ENCODE measurements around the gene ZC3H13.

The ZC3H13 gene

DNA sequence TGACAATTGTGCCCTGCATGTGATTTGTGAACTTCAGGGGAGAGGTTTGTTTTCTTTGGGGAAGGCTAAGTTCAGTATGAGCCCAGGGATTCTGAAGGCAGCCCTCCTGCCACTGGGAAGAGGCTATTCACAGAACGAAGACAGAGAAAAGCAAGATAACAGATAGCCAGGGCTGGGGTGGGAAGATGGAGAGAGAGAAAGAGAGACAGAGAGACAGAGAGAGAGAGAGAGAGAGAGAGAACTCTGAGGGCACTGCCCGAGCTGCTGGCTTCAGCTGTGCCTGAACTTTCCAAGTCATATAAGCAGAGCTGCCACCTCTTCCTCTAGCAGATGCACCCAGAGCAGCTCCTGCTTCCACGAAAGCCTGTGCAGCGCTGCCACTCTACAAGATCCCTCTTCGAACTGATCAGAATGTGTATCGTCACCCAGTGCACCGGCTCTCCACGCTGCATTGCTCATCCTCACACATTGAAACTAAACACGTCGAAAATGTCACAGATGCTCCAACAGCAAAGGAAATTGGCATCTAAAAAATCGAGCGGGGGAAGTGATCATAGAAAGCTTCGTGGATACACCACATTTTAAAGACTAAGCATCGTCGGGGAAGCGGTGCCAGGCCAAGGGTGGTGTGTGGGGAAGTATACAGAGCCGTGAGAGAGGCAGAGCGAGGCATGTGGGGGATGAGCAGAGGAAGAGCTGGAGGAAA is 119.2 kb downstream of the ZC3H13 start:
- H3K4me2 ChIP-seq (ENCODE audit: low read length): no peak overlapping the region
- no peak overlapping the region for H3K27ac ChIP-seq (ENCODE audit: low read depth, low read length)
- no peak for TF ChIP-seq EZH2phosphoT487 (IDR thresholded peaks at IDR 0.05; ENCODE audit: borderline replicate concordance, low read length)
- TF ChIP-seq, protein P1, sequence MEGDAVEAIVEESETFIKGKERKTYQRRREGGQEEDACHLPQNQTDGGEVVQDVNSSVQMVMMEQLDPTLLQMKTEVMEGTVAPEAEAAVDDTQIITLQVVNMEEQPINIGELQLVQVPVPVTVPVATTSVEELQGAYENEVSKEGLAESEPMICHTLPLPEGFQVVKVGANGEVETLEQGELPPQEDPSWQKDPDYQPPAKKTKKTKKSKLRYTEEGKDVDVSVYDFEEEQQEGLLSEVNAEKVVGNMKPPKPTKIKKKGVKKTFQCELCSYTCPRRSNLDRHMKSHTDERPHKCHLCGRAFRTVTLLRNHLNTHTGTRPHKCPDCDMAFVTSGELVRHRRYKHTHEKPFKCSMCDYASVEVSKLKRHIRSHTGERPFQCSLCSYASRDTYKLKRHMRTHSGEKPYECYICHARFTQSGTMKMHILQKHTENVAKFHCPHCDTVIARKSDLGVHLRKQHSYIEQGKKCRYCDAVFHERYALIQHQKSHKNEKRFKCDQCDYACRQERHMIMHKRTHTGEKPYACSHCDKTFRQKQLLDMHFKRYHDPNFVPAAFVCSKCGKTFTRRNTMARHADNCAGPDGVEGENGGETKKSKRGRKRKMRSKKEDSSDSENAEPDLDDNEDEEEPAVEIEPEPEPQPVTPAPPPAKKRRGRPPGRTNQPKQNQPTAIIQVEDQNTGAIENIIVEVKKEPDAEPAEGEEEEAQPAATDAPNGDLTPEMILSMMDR (IDR thresholded peaks at IDR 0.05; ENCODE audit: low read depth, low read length, poor library complexity, severe bottlenecking): no peak
- H3K9me2 ChIP-seq (replicated peaks; ENCODE audit: control insufficient read depth, low read length): no peaks in the 10 kb centered on the region; the same call in 1 of the 2 replicates
- H3F3A ChIP-seq (ENCODE audit: control insufficient read depth, insufficient read depth): no peaks in the 10 kb centered on the region
- H3K9me3 ChIP-seq (ENCODE audit: control insufficient read depth, insufficient read depth, low read length): no peaks in the 10 kb centered on the region
- peaks cover 15% of the 10 kb centered on the region; the same call in 1 of the 2 replicates for H3K27me3 ChIP-seq (ENCODE audit: control insufficient read depth, low read length)
- no peaks in the 10 kb centered on the region for H3K4me1 ChIP-seq (ENCODE audit: control insufficient read depth, low read length)
- no peaks in the 10 kb centered on the region for H4K20me1 ChIP-seq (ENCODE audit: control insufficient read depth, insufficient read depth, low read depth, low read length)
- no peak overlapping the region for H3K4me3 ChIP-seq (ENCODE audit: low read length)
- no peaks in the 10 kb centered on the region for H3K36me3 ChIP-seq (ENCODE audit: control insufficient read depth, low read length)
- H3K79me2 ChIP-seq (ENCODE audit: control insufficient read depth, low read length): no peaks in the 10 kb centered on the region

DNA sequence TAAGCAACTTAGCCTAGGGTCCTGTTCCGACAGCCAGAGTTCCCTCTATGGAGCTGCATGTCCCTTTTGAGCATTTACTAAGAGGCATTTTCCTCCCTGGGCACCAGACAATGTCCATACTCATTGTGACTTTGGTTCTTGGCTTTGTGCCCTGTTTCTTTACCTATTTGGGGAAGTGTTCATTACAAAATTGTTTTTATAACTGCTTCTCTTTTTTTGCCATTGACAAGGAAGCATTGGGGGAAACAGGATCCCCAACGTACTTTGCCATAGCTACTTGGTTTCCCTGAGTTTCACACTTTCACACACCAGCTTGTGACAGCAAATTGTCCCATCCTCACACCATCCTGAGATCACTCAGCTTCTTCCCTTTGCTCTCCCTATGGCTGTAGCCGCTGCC is 119.9 kb downstream of the ZC3H13 start:
- Histone ChIP-seq H3F3A (ENCODE audit: control insufficient read depth, insufficient read depth) (no peaks in the 10 kb centered on the region), H4K20me1 (ENCODE audit: control insufficient read depth, insufficient read depth, low read depth, low read length) (no peaks in the 10 kb centered on the region), H3K9me3 (ENCODE audit: control insufficient read depth, insufficient read depth, low read length) (no peaks in the 10 kb centered on the region), H3K9me2 (replicated peaks; ENCODE audit: control insufficient read depth, low read length) (no peaks in the 10 kb centered on the region; the same call in 1 of the 2 replicates), H3K4me3 (ENCODE audit: low read length) (no peak overlapping the region), H3K27me3 (ENCODE audit: control insufficient read depth, low read length) (peaks cover 15% of the 10 kb centered on the region; the same call in 1 of the 2 replicates), H3K27ac (ENCODE audit: low read depth, low read length) (no peak overlapping the region), H3K79me2 (ENCODE audit: control insufficient read depth, low read length) (no peaks in the 10 kb centered on the region), H3K36me3 (ENCODE audit: control insufficient read depth, low read length) (no peaks in the 10 kb centered on the region), H3K4me1 (ENCODE audit: control insufficient read depth, low read length) (no peaks in the 10 kb centered on the region), H3K4me2 (ENCODE audit: low read length) (no peak overlapping the region)
- TF ChIP-seq, protein P1 (IDR thresholded peaks at IDR 0.05; ENCODE audit: low read depth, low read length, poor library complexity, severe bottlenecking): no peak
- TF ChIP-seq EZH2phosphoT487 (IDR thresholded peaks at IDR 0.05; ENCODE audit: borderline replicate concordance, low read length): no peak

DNA sequence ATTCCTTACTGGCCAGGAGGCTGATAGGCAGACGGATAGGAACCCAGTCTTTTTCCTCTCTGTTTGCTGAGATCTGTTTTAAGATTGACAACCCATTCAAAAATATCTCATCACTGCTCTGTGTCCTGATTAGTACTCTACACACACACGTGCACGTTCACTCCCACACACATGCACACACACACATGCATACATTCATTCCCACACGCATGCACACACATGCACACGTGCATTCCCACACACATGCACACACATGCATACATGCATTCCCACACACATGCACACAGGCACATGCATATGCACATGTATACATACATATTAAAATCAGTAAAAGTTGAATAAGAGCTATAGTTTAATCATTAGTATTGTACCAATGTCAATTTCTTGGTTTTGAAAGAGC is 120.4 kb downstream of the ZC3H13 start:
- Histone ChIP-seq H3K27ac (ENCODE audit: low read depth, low read length) (no peak overlapping the region), H4K20me1 (ENCODE audit: control insufficient read depth, insufficient read depth, low read depth, low read length) (no peaks in the 10 kb centered on the region), H3K4me2 (ENCODE audit: low read length) (no peak overlapping the region), H3F3A (ENCODE audit: control insufficient read depth, insufficient read depth) (no peaks in the 10 kb centered on the region), H3K9me3 (ENCODE audit: control insufficient read depth, insufficient read depth, low read length) (no peaks in the 10 kb centered on the region), H3K4me1 (ENCODE audit: control insufficient read depth, low read length) (no peaks in the 10 kb centered on the region), H3K79me2 (ENCODE audit: control insufficient read depth, low read length) (no peaks in the 10 kb centered on the region), H3K27me3 (ENCODE audit: control insufficient read depth, low read length) (peaks cover 15% of the 10 kb centered on the region; the same call in 1 of the 2 replicates), H3K9me2 (replicated peaks; ENCODE audit: control insufficient read depth, low read length) (no peaks in the 10 kb centered on the region; the same call in 1 of the 2 replicates), H3K36me3 (ENCODE audit: control insufficient read depth, low read length) (no peaks in the 10 kb centered on the region), H3K4me3 (ENCODE audit: low read length) (no peak overlapping the region)
- no peak for TF ChIP-seq EZH2phosphoT487 (IDR thresholded peaks at IDR 0.05; ENCODE audit: borderline replicate concordance, low read length)
- TF ChIP-seq, protein P1 (IDR thresholded peaks at IDR 0.05; ENCODE audit: low read depth, low read length, poor library complexity, severe bottlenecking): no peak

All from DOHH2 (cell line).